HL-60 (cell line): ENCODE data around the gene FRMD8.

Source experiments
- DNase-seq, 2 experiments: peaks; one replicate each; pipeline ENCODE4 v3.0.0-alpha.2; 2010 to 2020; ENCODE audit warnings: low read depth in 1 of 2, low spot score in 1 of 2
- H3K27ac ChIP-seq: fragments of 250-450 bp; sonication (Bioruptor Pico); replicated peaks from 2 replicates; pipeline ENCODE4 v1.5.1; 2020; ENCODE audit warnings: mild to moderate bottlenecking, moderate library complexity
- H3K27me3 ChIP-seq: fragments of 250-450 bp; sonication (Bioruptor Pico); 2 replicates; pipeline ENCODE4 v1.5.1; 2021; ENCODE audit warnings: mild to moderate bottlenecking, moderate library complexity; ENCODE audit not compliant: insufficient read depth, poor library complexity, severe bottlenecking
- H3K4me3 ChIP-seq: replicated peaks from 2 replicates; pipeline ENCODE4 v1.5.1; 2011; ENCODE audit warnings: mild to moderate bottlenecking, control low read depth, low read length; ENCODE audit not compliant: insufficient read depth
- GABPA ChIP-seq: IDR thresholded peaks from 2 replicates; pipeline ENCODE4 v1.6.1; 2012; ENCODE audit warnings: low read depth
- POLR2AphosphoS5 ChIP-seq: IDR thresholded peaks from 2 replicates; pipeline ENCODE4 v1.6.1; 2012; ENCODE audit warnings: low read depth
- REST ChIP-seq: IDR thresholded peaks from 2 replicates; pipeline ENCODE4 v1.6.1; 2012; ENCODE audit warnings: low read depth; ENCODE audit not compliant: insufficient replicate concordance
- SPI1 ChIP-seq: IDR thresholded peaks from 2 replicates; pipeline ENCODE4 v1.6.1; 2012; ENCODE audit warnings: low read depth, mild to moderate bottlenecking, borderline replicate concordance
- TF ChIP-seq, protein P1 (sequence below): IDR thresholded peaks from one replicate; pipeline ENCODE4 v1.5.1; 2011; ENCODE audit warnings: low read length, control low read depth, inconsistent platforms; ENCODE audit not compliant: insufficient read depth

FRMD8 gene

GRCh38 chr11:65395961-65396530 is 9.6 kb downstream of the FRMD8 start:
- TF ChIP-seq SPI1 (no peak), REST (no peak), GABPA (no peak), POLR2AphosphoS5 (no peak)
- TF ChIP-seq, protein P1, sequence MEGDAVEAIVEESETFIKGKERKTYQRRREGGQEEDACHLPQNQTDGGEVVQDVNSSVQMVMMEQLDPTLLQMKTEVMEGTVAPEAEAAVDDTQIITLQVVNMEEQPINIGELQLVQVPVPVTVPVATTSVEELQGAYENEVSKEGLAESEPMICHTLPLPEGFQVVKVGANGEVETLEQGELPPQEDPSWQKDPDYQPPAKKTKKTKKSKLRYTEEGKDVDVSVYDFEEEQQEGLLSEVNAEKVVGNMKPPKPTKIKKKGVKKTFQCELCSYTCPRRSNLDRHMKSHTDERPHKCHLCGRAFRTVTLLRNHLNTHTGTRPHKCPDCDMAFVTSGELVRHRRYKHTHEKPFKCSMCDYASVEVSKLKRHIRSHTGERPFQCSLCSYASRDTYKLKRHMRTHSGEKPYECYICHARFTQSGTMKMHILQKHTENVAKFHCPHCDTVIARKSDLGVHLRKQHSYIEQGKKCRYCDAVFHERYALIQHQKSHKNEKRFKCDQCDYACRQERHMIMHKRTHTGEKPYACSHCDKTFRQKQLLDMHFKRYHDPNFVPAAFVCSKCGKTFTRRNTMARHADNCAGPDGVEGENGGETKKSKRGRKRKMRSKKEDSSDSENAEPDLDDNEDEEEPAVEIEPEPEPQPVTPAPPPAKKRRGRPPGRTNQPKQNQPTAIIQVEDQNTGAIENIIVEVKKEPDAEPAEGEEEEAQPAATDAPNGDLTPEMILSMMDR = no peak
- Histone ChIP-seq H3K27ac (no peak overlapping the region), H3K27me3 (no peaks in the 10 kb centered on the region), H3K4me3 (no peak overlapping the region)
- no peak for DNase-seq

DNA sequence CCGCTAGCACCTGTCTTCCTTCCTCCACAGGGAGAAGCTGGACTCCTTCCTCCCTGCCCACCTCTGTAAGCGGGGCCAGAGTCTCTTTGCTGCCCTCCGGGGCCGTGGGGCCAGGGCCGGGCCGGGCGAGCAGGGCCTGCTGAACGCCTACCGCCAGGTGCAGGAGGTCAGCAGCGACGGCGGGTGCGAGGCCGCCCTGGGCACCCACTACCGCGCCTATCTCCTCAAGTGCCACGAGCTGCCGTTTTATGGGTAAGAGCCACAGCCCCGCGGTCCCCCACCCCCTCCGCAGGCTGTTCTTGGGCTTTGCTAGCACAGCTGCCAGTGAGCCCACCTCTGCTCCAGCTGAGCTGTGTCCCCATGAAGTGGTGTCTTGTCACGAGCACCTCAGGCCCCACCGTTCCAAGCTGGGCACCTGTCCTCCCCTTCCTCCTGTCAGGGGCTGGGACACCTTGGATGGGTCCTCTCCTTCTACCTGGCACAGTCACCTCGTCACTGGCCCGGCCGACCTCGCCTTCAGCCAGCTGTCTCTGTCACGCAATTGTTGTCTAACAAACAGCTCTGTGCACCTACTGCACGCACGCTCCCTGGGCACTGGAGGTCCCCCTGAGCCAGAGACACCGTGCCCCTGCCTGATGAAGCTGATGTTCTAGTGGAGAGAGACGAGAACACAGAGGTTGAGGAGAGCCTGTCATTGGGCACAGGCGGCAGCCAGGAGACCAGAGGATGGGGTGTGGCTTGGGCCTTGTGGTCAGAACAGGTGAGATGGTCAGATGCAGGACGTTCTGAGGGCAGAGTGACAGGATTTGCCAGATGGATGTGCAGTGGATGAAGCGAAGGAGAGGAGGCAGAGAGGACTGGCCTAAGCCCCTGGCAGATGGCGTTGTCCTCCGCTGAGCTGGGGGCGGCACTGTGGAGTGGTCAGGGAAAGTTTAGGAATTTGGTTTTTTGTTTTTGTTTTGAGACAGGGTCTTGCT is 10.6 kb downstream of the FRMD8 start:
- H3K27me3 ChIP-seq = no peaks in the 10 kb centered on the region
- DNase-seq = no peak
- TF ChIP-seq GABPA = no peak
- TF ChIP-seq POLR2AphosphoS5 = no peak
- no peak for TF ChIP-seq REST
- TF ChIP-seq SPI1 = no peak
- TF ChIP-seq, protein P1 = no peak
- no peak overlapping the region for H3K4me3 ChIP-seq
- H3K27ac ChIP-seq = no peak overlapping the region

- TF ChIP-seq, protein P1 = no peak
- TF ChIP-seq REST = no peak
- no peak for TF ChIP-seq POLR2AphosphoS5
- TF ChIP-seq SPI1 = no peak
- TF ChIP-seq GABPA = no peak
- H3K27me3 ChIP-seq = no peaks in the 10 kb centered on the region
- no peak overlapping the region for H3K27ac ChIP-seq
- DNase-seq = no peak
- no peak overlapping the region for H3K4me3 ChIP-seq
These were observed 12.0 kb downstream of the FRMD8 start for GRCh38 chr11:65398362-65398910.
